GM12878 (cell line): ENCODE measurements around the gene DENND1A. TPM values are rescaled to one million over a fixed set of nuclear protein-coding genes. Genes with fewer than 3 reads are reported as not detected.

Source experiments
- ATAC-seq: fragments of 200-7000 bp; cut with Tn5 transposase; 3 replicates; pipeline ENCODE4 v1.9.1; 2020; ENCODE audit warnings: mild to moderate bottlenecking, moderate library complexity
- BruUV-seq: library from RNA; stranded (reverse); fragments of 400-500 nt; replicated peaks from 2 replicates; lab custom pipeline; 2021; lab: Mats Ljungman, UMichigan
- CTCF ChIA-PET: fragments of 300-600 bp; sonication (Branson Sonifier 250); formaldehyde crosslinking; extraction: SDS; loops from one replicate; lab custom pipeline; 2021; ENCODE audit warnings: inconsistent platforms; lab: Yijun Ruan, JAX
- POLR2A ChIA-PET: fragments of 350-600 bp; formaldehyde crosslinking; extraction: SDS; loops from one replicate; lab custom pipeline; 2021; ENCODE audit warnings: inconsistent platforms; lab: Charles Lee
- RAD21 ChIA-PET: fragments of 300-600 bp; sonication (Branson Sonifier 250); formaldehyde crosslinking; loops from one replicate; lab custom pipeline; 2023; ENCODE audit warnings: antibody characterized with exemption; ENCODE audit not compliant: unreplicated experiment; lab: Charles Lee
- SMC1A ChIA-PET: fragments of 300-600 bp; sonication (Branson Sonifier 250); formaldehyde crosslinking; loops from one replicate; lab custom pipeline; 2023; ENCODE audit not compliant: unreplicated experiment, uncharacterized antibody; lab: Charles Lee
- DNase-seq: peaks from one replicate; pipeline ENCODE4 v3.0.0-alpha.2; 2011; ENCODE audit warnings: low read depth, low spot score
- FAIRE-seq: peaks from 3 replicates; lab custom pipeline; 2011; peaks lifted over from hg19 to GRCh38; lab: Jason Lieb, UNC
- H2AFZ ChIP-seq: 2 replicates; pipeline ENCODE4 v1.6.0; 2011; ENCODE audit warnings: low read depth, low read length, control low read depth; ENCODE audit not compliant: control insufficient read depth
- H3K27ac ChIP-seq: 2 replicates; pipeline ENCODE4 v1.5.1; 2011; ENCODE audit warnings: control low read depth; ENCODE audit not compliant: control insufficient read depth, insufficient read depth
- H3K27me3 ChIP-seq, 2 experiments: replicated peaks in 1 of 2; 2 replicates each; pipeline versions ENCODE4 v1.6.0 to v1.6.1; 2011; ENCODE audit warnings: low read length in 1 of 2; ENCODE audit not compliant: control insufficient read depth in 2 of 2, insufficient read depth in 2 of 2
- H3K36me3 ChIP-seq, 2 experiments: 2 replicates each; pipeline ENCODE4 v1.5.1; 2011; ENCODE audit warnings: low read length in 1 of 2; ENCODE audit not compliant: control insufficient read depth in 2 of 2, insufficient read depth in 2 of 2
- H3K4me1 ChIP-seq: 2 replicates; pipeline ENCODE4 v1.6.1; 2011; ENCODE audit warnings: mild to moderate bottlenecking, low read length, moderate library complexity, mixed read lengths; ENCODE audit not compliant: control insufficient read depth, insufficient read depth
- H3K4me2 ChIP-seq: 2 replicates; pipeline ENCODE4 v1.6.0; 2011; ENCODE audit warnings: control low read depth; ENCODE audit not compliant: control insufficient read depth, insufficient read depth
- H3K4me3 ChIP-seq: fragments of 200-600 bp; sonication (generic); 2 replicates; pipeline ENCODE4 v1.5.1; 2016
- H3K79me2 ChIP-seq: 2 replicates; pipeline ENCODE4 v1.6.0; 2011; ENCODE audit warnings: low read length; ENCODE audit not compliant: control insufficient read depth, insufficient read depth
- H3K9ac ChIP-seq: 2 replicates; pipeline ENCODE4 v1.8.0; 2011; ENCODE audit warnings: low read length, control low read depth, mixed read lengths; ENCODE audit not compliant: control insufficient read depth, insufficient read depth
- H3K9me3 ChIP-seq: replicated peaks from 3 replicates; pipeline ENCODE4 v1.5.1; 2011; ENCODE audit warnings: mild to moderate bottlenecking, low read length; ENCODE audit not compliant: control insufficient read depth, insufficient read depth
- H4K20me1 ChIP-seq: 2 replicates; pipeline ENCODE4 v1.6.0; 2011; ENCODE audit not compliant: control insufficient read depth, insufficient read depth
- ATF3 ChIP-seq: IDR thresholded peaks from 2 replicates; pipeline ENCODE4 v1.6.1; 2011; ENCODE audit warnings: low read depth, mild to moderate bottlenecking, low read length, moderate library complexity, borderline replicate concordance; ENCODE audit errors: extremely low read depth
- ELK1 ChIP-seq: IDR thresholded peaks from 2 replicates; pipeline ENCODE4 v1.6.1; 2012; ENCODE audit warnings: low read depth, low read length, improper control_type of control experiment
- FOXM1 ChIP-seq: IDR thresholded peaks from 2 replicates; pipeline ENCODE4 v1.6.1; 2012; ENCODE audit warnings: low read depth, mild to moderate bottlenecking, inconsistent platforms, low read length, moderate library complexity
- IRF5 ChIP-seq: fragments of 450-650 bp; IDR thresholded peaks from 2 replicates; pipeline ENCODE4 v1.6.1; 2017; ENCODE audit warnings: borderline replicate concordance
- NKRF ChIP-seq: fragments of 450-650 bp; conservative IDR thresholded peaks from 2 replicates; pipeline ENCODE4 v1.6.1; 2017; ENCODE audit warnings: mild to moderate bottlenecking, moderate library complexity
- WGBS: methylation state at CpG from one replicate; pipeline ENCODE4 v1.1.6; 2016; ENCODE audit warnings: low lambda C conversion rate; ENCODE audit not compliant: insufficient replicate concordance, insufficient coverage; ENCODE audit errors: missing lambda C conversion rate; 5-methylcytosine and 5-hydroxymethylcytosine counted together
- in situ Hi-C: fragments of 300-500 bp; cut with MboI; formaldehyde crosslinking; loops from 9 replicates; pipeline ENCODE4 v1.14.3; 2018; ENCODE audit warnings: mixed read lengths
- intact Hi-C: fragments of 100-400 bp; cut with micrococcal nuclease; formaldehyde crosslinking; loops from one replicate; pipeline ENCODE4 v1.14.2; 2022; ENCODE audit not compliant: unreplicated experiment
- polyA plus RNA-seq, 11 experiments: library from polyadenylated mRNA; depleted of rRNA in 4 of 11; unstranded in 6 of 11; stranded (reverse) in 5 of 11; fragments of >200 nt; fragmentation: Nextera tagmentation in 4 of 11; fragmentation: Illumina TruSeq in 1 of 11; extraction: Ambion mirVana in 4 of 11; extraction: Trizol in 1 of 11; gene quantifications; 1 replicate in 1 of 11; 2 replicates in 10 of 11; pipeline versions ENCODE4 v1.2.1 to v1.2.3, GENCODE V29; 2011 to 2016; ENCODE audit warnings: inconsistent platforms in 2 of 11, missing spikeins in 2 of 11, low read depth in 1 of 11
- total RNA-seq, 4 experiments: library from RNA; depleted of rRNA in 3 of 4; stranded (reverse); fragments of >200 nt in 3 of 4; fragmentation: Illumina TruSeq in 1 of 4; extraction: Trizol in 1 of 4; gene quantifications; 2 replicates each; pipeline versions ENCODE4 v1.2.1 to v1.2.3, GENCODE V29; 2013 to 2021

Gene DENND1A
- total and polyA plus RNA-seq, 10 of the 15 experiments (the other 5 are each of a cell fraction or from before 2014, with no cell fraction given), result 14.1 to 48.6 (median 35.2) TPM

- RAD21 ChIA-PET, result interaction anchor here (0.6 kb wide), 1 partner anchor 69 kb away, joined by 3 read pairs; no protein-coding TSS in a partner anchor
- Histone ChIP-seq H3K4me3 (no peak overlapping the region), H3K9me3 (no peaks in the 10 kb centered on the region), H3K27ac (no peak overlapping the region), H3K4me1 (peaks cover 11% of the 10 kb centered on the region), H3K27me3 (no peaks in the 10 kb centered on the region), H3K9ac (no peak overlapping the region), H4K20me1 (no peaks in the 10 kb centered on the region), H3K4me2 (no peak overlapping the region), H2AFZ (no peak overlapping the region), H3K36me3 (peaks cover 4 to 7% of the 10 kb centered on the region in 2 experiments; a peak in 2 of 4 replicates), H3K79me2 (no peaks in the 10 kb centered on the region)
- CTCF ChIA-PET, result no interaction called here
- in situ Hi-C loops, result no loop called here
- SMC1A ChIA-PET, result no interaction called here
- ATAC-seq (no peak), DNase-seq (no peak), FAIRE-seq (no peak)
- WGBS, result 95% methylated on average over 20 of the region's 21 CpGs
- intact Hi-C loops, result no loop called here
- no TSS peak for BruUV-seq
- POLR2A ChIA-PET, result no interaction called here
- TF ChIP-seq ELK1, result no peak
- no peak for TF ChIP-seq ATF3
- TF ChIP-seq IRF5, result no peak
- no peak for TF ChIP-seq NKRF
- no peak for TF ChIP-seq FOXM1
These were observed 507.2 kb downstream of the DENND1A start for GRCh38 chr9:123422635-123423310.
